Measurements from ENCODE around the gene LYPD6B.

DNA sequence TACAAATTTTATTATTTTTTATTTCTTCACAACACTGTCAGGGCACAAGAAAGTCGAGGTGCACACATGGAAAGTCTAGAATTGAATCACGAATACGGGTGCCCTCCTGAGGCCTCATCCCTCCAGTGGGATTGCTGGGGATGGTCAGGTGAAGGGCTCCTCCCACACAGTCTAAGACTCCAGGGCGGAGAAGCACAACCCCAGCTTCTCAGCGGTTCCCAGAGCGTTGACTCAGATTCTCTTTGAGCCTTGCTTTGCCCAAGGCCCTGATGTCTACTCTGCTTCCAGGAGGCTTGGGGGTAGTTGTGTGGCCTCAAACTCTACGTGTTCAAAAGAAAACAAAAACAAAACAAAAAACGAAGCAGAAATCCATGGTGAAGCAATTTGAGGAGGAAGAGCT is 108.4 kb downstream of the LYPD6B start:
- no peak for TF ChIP-seq POLR2AphosphoS5 (IDR thresholded peaks at IDR 0.05; ENCODE audit: low read depth, low read length)
- no peak for TF ChIP-seq CEBPB (IDR thresholded peaks at IDR 0.05; ENCODE audit: low read depth)
- TF ChIP-seq SIN3A (IDR thresholded peaks at IDR 0.05; ENCODE audit: low read depth), result no peak
- TF ChIP-seq, protein P1, sequence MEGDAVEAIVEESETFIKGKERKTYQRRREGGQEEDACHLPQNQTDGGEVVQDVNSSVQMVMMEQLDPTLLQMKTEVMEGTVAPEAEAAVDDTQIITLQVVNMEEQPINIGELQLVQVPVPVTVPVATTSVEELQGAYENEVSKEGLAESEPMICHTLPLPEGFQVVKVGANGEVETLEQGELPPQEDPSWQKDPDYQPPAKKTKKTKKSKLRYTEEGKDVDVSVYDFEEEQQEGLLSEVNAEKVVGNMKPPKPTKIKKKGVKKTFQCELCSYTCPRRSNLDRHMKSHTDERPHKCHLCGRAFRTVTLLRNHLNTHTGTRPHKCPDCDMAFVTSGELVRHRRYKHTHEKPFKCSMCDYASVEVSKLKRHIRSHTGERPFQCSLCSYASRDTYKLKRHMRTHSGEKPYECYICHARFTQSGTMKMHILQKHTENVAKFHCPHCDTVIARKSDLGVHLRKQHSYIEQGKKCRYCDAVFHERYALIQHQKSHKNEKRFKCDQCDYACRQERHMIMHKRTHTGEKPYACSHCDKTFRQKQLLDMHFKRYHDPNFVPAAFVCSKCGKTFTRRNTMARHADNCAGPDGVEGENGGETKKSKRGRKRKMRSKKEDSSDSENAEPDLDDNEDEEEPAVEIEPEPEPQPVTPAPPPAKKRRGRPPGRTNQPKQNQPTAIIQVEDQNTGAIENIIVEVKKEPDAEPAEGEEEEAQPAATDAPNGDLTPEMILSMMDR (IDR thresholded peaks at IDR 0.05 in 2 of 3, conservative IDR thresholded peaks at IDR 0.05 in 1 of 3; ENCODE audit: borderline replicate concordance in 1 of 3, insufficient read depth in 1 of 3, low read depth in 2 of 3, low read length in 2 of 3), result no peak
- no peak for TF ChIP-seq SP1 (IDR thresholded peaks at IDR 0.05; ENCODE audit: low read depth)
- TF ChIP-seq POLR2A (IDR thresholded peaks at IDR 0.05; ENCODE audit: borderline replicate concordance, extremely low read depth, insufficient read depth, insufficient read length), result no peak
- no peak for TF ChIP-seq YY1 (IDR thresholded peaks at IDR 0.05; ENCODE audit: extremely low read depth, insufficient replicate concordance, low read depth, low read length)
- no peak for TF ChIP-seq RAD21 (IDR thresholded peaks at IDR 0.05; ENCODE audit: low read depth)
- TF ChIP-seq, protein P2, sequence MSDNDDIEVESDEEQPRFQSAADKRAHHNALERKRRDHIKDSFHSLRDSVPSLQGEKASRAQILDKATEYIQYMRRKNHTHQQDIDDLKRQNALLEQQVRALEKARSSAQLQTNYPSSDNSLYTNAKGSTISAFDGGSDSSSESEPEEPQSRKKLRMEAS (IDR thresholded peaks at IDR 0.05), result no peak
- TF ChIP-seq, protein P3, sequence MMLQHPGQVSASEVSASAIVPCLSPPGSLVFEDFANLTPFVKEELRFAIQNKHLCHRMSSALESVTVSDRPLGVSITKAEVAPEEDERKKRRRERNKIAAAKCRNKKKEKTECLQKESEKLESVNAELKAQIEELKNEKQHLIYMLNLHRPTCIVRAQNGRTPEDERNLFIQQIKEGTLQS (IDR thresholded peaks at IDR 0.05), result no peak
- TF ChIP-seq EZH2phosphoT487 (IDR thresholded peaks at IDR 0.05; ENCODE audit: borderline replicate concordance), result no peak
- no peak for TF ChIP-seq ZFX (IDR thresholded peaks at IDR 0.05)
